ENCODE measurements around the gene TCTN2. TPM values are rescaled to one million over a fixed set of nuclear protein-coding genes. Genes with fewer than 3 reads are reported as not detected.

The TCTN2 gene
- total RNA-seq, 1 donor, result 13.0 TPM

- no peak overlapping the region for H3K4me3 ChIP-seq (ENCODE audit: low read depth, low read length)
- no peak for DNase-seq (ENCODE audit: low read depth)
- no peak for TF ChIP-seq CTCF (IDR thresholded peaks at IDR 0.05; ENCODE audit: insufficient read depth, low read depth, low read length)
Measured at GRCh38 chr12:123707466-123707865, 36.6 kb downstream of the TCTN2 start.

- TF ChIP-seq CTCF (IDR thresholded peaks at IDR 0.05; ENCODE audit: insufficient read depth, low read depth, low read length), result no peak
- peak; percentile 13 for DNase-seq (ENCODE audit: low read depth)
- peak overlapping the region; percentile 88 for H3K4me3 ChIP-seq (ENCODE audit: low read depth, low read length)
Measured at GRCh38 chr12:123712780-123713319, 41.9 kb downstream of the TCTN2 start.

- no peak for TF ChIP-seq CTCF (IDR thresholded peaks at IDR 0.05; ENCODE audit: insufficient read depth, low read depth, low read length)
- peak; percentile 46 for DNase-seq (ENCODE audit: low read depth)
- H3K4me3 ChIP-seq (ENCODE audit: low read depth, low read length), result peak overlapping the region; percentile 88
Measured at GRCh38 chr12:123713398-123713797, 42.5 kb downstream of the TCTN2 start.

- TF ChIP-seq CTCF (IDR thresholded peaks at IDR 0.05; ENCODE audit: insufficient read depth, low read depth, low read length), result no peak
- no peak for DNase-seq (ENCODE audit: low read depth)
- peak overlapping the region; percentile 5 for H3K4me3 ChIP-seq (ENCODE audit: low read depth, low read length)
Measured at GRCh38 chr12:123713823-123714585, 43.1 kb downstream of the TCTN2 start.

- no peak overlapping the region for H3K4me3 ChIP-seq (ENCODE audit: low read depth, low read length)
- no peak for TF ChIP-seq CTCF (IDR thresholded peaks at IDR 0.05; ENCODE audit: insufficient read depth, low read depth, low read length)
- no peak for DNase-seq (ENCODE audit: low read depth)
Measured at GRCh38 chr12:123715195-123715594, 44.3 kb downstream of the TCTN2 start.

GRCh38 chr12:123717350-123717749, 46.4 kb downstream of the TCTN2 start:
- DNase-seq (ENCODE audit: low read depth), result no peak

More at GRCh38 chr12:123717350-123717749, 46.4 kb downstream of the TCTN2 start:
- TF ChIP-seq CTCF (IDR thresholded peaks at IDR 0.05; ENCODE audit: insufficient read depth, low read depth, low read length), result no peak
- H3K4me3 ChIP-seq (ENCODE audit: low read depth, low read length), result no peak overlapping the region

Data from fibroblast of villous mesenchyme (primary cell).